Measurements from ENCODE around the gene RSRC2.
A peak's percentile ranks its signal among the peaks of the same experiment; 100 is the strongest.
"Not testable (repeated sequence)": the region's sequence is repeated elsewhere in the genome, so short reads cannot be mapped to it uniquely, and the experiment has no call there.

RSRC2 gene

GRCh38 chr12:122516544-122517361, 10.0 kb downstream of the RSRC2 start:
- no peak for DNase-seq

DNA sequence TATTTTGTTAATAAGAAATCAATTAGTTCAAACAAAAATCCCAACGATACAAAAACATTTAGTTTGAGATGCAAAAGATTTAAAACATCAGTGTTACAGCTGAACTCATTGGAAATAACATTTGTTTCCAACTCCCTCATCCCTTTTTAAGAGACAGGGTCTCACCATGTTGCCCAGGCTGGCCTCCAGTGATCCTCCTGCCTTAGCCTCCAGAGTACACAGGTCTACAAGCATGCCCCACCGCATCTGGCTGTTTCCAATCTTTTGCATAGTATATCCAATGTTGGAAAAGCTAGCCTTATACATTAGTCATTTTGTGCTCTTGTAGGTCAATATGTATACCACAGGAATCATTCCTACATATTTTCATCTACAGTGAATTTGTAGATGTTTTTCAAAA, 11.5 kb downstream of the RSRC2 start:
- no peak for DNase-seq

DNA sequence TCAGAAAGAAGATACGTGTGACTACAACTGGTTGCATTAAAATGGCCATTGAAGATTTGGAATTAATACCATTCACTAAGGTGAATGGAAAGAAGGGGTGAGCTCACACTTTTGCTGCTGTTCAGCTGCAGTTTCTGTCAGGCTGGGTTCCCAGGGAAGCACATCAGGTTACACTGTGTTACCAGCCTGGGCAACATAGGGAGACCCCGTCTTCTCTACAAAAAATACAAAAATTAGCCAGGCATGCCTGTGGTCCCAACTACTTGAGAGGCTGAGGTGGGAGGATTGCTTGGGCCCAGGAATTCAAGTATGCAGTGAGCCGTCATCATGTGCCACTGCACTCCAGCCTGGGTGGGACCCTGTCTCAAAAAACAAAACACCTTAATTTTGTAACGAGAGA, 13.1 kb downstream of the RSRC2 start:
- DNase-seq: no peak

- not testable (repeated sequence) for DNase-seq
Measured at GRCh38 chr12:122513028-122513427, 13.7 kb downstream of the RSRC2 start.

DNA sequence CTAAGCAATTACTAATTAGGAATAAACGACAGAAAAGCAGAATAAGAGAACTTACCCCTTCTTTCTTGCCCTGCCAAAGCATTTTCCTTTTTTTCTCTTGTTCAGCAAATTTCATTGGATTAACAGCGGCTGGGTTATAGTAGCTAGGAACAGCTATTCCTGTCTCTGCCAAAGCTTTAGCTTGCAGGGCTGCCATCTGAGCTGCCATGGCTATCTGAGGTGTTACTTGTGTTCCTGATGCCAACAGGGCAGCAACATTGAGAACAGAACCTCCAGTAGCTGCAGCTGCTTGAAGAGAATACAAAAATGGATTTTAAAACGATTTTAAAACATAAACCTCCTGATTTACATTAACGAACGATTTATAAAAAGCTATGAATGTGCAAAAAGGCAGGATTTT, 18.6 kb downstream of the RSRC2 start:
- no peak for DNase-seq

- DNase-seq: no peak
Measured at GRCh38 chr12:122506393-122506938, 20.3 kb downstream of the RSRC2 start.

DNA sequence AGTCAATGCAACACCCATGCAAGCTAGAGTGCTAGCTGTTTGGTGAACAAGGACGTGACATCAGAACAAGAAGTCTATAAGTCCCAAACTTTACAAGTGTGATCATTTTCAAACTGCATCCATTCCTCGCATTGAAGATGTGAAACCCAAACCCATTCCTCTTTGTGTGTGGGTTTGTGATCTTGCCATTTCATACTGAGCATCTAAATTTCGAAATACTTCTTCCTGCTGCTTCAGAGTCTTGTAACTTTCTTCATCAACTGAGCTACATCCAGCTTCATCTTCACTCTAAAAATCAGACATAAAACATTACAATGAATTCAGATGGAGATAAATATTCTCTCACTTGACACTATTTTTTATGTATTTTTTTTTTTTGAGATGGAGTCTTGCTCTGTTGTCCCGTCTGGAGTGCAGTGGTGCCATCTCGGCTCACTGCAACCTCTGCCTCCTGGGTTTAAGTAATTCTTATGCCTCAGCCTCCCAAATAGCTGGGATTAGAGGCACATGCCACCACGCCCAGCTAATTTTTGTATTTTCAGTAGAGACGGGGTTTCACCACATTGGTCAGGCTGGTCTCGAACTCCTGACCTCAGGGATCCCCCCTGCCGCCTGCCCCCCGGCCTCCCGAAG, 21.2 kb downstream of the RSRC2 start:
- DNase-seq: no peak

- no peak for DNase-seq
Measured at GRCh38 chr12:122503783-122504590, 22.7 kb downstream of the RSRC2 start.

DNA sequence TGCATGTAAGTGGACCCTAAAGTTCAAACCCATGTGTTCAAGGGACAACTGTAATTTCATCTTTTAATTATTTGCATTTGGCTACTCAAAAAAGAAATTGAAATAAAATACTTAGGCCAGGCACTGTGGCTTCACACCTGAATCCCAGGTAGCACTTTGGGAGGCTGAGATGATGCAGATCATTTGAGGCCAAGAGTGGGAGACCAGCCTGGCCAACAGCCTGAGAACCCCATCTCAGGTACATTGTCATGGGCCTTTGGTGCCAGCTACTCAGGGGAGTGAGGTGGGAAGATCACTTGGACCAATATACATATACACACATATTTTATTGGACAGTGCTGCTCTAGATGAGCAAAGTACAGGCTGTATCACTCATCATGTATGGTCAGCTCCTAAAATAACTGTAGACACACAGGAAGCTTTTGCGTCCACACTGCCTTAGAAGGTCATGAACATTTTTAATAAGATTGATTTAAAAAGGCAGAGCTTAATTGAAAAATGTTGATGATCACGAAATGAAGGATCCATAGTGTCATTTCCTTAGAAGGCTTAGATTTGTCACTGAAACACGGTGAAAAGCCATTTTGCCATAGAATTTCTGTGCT, 23.5 kb downstream of the RSRC2 start:
- no peak for DNase-seq

DNA sequence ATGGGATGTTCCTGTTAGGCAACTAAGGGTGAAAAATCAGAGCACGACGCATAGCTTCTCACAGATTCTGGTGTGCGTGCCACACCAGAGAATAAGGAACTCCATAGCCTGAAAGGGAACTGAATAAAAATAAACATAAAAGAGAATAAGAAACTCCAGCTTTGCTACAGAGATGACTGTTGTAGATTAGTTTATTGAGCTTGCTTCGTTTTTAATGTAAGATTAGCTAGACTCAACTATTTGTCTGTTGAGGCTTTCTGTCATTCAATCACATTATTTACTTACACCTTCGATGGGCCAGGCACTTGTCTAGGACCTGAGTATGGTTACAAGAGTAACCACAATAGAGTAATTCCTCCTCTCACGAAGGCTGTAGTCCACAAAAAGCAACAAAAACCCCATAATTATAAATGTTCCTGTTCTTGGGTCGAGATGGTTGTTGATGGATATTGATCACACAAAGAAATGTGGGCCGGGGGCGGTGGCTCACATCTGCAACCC, 25.2 kb downstream of the RSRC2 start:
- DNase-seq: no peak

DNA sequence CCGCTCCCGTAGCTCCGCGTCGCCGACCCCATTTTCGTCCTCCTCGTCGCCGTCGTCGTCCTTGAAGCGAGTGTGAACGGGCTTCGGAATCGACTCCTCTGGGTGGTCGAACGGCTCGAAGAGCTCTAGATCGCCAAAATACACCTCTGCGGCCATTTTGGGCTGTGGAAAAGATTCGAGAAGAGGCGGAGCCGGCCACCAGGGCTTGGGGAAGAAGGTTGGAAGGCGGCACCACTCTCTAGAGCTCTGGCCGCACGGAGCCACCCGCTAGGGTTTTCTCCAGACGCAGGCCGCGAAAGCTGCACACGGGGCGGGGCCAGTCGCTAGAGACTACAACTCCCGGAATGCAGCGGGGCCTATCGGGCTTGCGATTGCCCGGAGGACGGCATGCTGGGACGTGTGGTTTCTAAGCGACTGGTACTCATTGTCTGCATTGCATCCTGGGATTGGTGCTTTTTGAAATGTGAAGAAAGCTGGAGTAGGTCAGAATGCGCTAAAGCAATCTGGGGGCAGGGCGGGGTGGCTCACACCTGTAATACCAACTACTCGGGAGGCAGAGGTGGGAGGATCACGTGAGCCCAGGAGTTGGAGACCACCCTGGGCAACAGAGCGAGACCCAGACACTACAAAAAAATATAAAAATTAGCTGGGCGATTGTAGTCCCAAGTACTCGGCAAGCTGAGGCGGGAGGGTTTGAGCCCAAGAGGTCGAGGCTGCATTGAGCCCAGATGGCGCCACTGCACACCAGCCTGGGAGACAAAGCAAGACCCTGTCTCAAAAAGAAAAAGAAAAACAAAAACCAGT, 25.8 kb downstream of the RSRC2 start, which contains the start of gene ZCCHC8:
ZCCHC8 (minus strand) TSS at position 248 of the 804 bp plus-strand sequence; CDS start at position 156, 92 bp downstream.
- DNase-seq: peak; percentile 99

- DNase-seq: peak; percentile 66
Measured at GRCh38 chr12:122499991-122500684, 26.6 kb downstream of the RSRC2 start.

GRCh38 chr12:122495258-122495657, 31.5 kb downstream of the RSRC2 start:
- no peak for DNase-seq

- DNase-seq: not testable (repeated sequence)
Measured at GRCh38 chr12:122493222-122493621, 33.5 kb downstream of the RSRC2 start.

DNA sequence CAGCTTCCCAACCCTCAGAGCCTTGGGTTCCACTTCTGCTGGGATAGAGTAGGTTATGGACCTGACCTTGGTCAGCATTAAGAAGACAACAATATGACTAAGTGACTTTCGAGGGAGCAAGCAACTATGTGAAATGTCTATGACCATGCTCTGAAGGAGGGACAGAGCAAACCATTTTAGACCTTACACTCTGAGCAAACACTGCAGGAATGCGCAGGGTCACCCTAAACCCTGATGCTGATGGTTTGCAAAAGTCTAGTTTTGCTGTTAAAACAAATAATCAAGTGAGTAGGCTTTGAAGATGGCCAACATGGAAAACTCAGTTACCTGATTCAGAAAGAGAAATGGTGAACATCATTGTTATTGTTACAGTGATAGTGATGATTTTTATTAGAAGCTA, 34.7 kb downstream of the RSRC2 start:
- no peak for DNase-seq

DNA sequence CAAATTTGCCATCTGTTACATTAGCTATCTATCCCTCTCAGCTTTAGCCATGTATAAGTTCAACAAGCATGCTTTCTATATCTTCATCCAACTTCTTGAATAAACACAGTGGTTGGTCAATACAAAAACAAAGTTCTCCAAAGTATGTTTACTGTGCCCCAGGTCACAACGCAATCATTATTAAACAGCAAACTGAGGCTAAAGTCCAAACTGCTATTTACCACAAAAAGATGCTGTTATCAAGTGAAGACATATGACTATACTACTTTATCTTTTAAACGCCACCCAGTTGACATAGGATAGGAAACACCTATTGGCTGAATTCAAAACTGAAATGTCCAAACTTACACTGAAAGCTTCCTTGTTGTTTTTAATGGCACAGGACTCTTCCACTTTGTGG, 37.7 kb downstream of the RSRC2 start:
- DNase-seq: no peak

- not testable (repeated sequence) for DNase-seq
Measured at GRCh38 chr12:122487807-122488206, 38.9 kb downstream of the RSRC2 start.

GRCh38 chr12:122486805-122487426, 39.8 kb downstream of the RSRC2 start:
- DNase-seq: no peak

GRCh38 chr12:122486360-122486759, 40.4 kb downstream of the RSRC2 start:
- DNase-seq: not testable (repeated sequence)

DNA sequence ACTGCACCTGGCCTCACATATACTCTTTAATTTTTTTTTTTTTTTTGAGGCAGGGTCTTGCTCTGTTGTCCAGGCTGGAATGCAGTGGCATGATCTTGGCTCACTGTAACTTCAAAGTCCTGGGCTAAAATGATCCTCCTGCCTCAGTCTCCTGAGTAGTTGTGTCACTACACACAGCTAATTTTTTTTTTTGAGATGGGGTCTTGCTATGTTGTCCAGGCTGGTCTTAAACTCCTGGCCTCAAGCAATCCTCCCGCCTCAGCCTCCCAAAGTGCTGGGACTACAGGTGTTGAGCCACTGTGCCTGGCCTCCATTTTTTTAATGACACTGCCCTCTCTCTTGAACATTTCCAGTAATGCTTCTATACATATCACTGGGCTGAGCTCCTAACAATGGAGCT, 42.4 kb downstream of the RSRC2 start:
- not testable (repeated sequence) for DNase-seq

GRCh38 chr12:122483969-122484368, 42.8 kb downstream of the RSRC2 start:
- DNase-seq: no peak

Data from NCI-H1105 treated with DMSO at 0.1 percent for 48 hours (cell line).